ENCODE data around the gene CIAO3. TPM values are rescaled to one million over a fixed set of nuclear protein-coding genes. Genes with fewer than 3 reads are reported as not detected.

Gene CIAO3
- total and polyA plus RNA-seq, 2 donors (not counting 1 experiment from before 2014, with no cell fraction given), result 59.4 to 68.4 TPM

DNA sequence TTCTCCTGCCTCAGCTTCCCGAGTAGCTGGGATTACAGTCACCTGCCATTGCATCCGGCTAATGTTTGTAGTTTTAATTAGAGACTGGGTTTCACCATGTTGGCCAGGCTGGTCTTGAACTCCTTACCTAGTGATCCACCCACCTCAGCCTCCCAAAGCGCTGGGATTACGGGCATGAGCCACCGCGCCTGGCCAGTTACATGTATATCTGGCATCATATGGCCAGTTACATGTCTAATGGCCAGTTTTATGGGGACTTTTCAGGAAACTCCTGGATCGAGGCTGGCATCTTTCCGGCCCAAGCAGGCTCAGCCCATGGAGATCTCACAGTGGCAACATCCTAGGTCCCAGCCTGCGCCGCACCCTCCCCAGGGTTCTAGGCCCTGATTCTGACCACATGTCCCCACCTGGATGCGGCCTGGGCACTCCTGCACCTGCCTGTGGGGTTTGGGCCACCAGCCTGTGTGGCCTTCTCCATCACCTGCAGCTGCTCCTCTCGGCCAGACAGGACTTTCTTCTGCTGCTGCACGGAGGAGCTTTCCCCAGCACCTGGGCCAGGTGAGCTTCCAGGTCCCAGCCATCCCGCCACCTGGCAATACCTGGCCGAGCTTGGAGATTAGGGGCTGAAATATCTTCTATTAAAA is 1.3 kb upstream of the CIAO3 start:
- TF ChIP-seq EZH2 (IDR thresholded peaks at IDR 0.05; ENCODE audit: borderline replicate concordance, insufficient read depth, low read depth, low read length, poor library complexity, severe bottlenecking), result no peak
- TF ChIP-seq, protein P1, sequence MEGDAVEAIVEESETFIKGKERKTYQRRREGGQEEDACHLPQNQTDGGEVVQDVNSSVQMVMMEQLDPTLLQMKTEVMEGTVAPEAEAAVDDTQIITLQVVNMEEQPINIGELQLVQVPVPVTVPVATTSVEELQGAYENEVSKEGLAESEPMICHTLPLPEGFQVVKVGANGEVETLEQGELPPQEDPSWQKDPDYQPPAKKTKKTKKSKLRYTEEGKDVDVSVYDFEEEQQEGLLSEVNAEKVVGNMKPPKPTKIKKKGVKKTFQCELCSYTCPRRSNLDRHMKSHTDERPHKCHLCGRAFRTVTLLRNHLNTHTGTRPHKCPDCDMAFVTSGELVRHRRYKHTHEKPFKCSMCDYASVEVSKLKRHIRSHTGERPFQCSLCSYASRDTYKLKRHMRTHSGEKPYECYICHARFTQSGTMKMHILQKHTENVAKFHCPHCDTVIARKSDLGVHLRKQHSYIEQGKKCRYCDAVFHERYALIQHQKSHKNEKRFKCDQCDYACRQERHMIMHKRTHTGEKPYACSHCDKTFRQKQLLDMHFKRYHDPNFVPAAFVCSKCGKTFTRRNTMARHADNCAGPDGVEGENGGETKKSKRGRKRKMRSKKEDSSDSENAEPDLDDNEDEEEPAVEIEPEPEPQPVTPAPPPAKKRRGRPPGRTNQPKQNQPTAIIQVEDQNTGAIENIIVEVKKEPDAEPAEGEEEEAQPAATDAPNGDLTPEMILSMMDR (IDR thresholded peaks at IDR 0.05), result no peak
- ATAC-seq (ENCODE audit: low read depth) (no peak), DNase-seq (no peak)
- H3K4me1 Mint-ChIP-seq, result peaks cover 18% of the 10 kb centered on the region
- no peak overlapping the region for H3K4me3 ChIP-seq (ENCODE audit: control extremely low read depth in 1 of 5, extremely low read depth in 1 of 5, insufficient read depth in 1 of 5, low read depth in 2 of 5, low read length in 4 of 5)
- H3K27me3 Mint-ChIP-seq, result no peaks in the 10 kb centered on the region
- peaks cover 20 to 34% of the 10 kb centered on the region in 2 donors for H3K4me1 ChIP-seq (ENCODE audit: control insufficient read depth in 2 of 2, insufficient read depth in 2 of 2, low read length in 2 of 2)
- peak overlapping the region; percentile 41 for H3K4me3 Mint-ChIP-seq
- H3K9ac ChIP-seq (ENCODE audit: low read length), result no peak overlapping the region
- H3K27ac Mint-ChIP-seq, result peak overlapping the region; percentile 78
- H3K36me3 ChIP-seq (replicated peaks in 1 of 2; ENCODE audit: control extremely low read depth in 1 of 2, control insufficient read depth in 1 of 2, extremely low read depth in 1 of 2, insufficient read depth in 2 of 2, low read length in 1 of 2), result peaks cover 0 to under 1% of the 10 kb centered on the region in 2 experiments
- H3K27me3 ChIP-seq (replicated peaks in 1 of 4; ENCODE audit: control extremely low read depth in 1 of 4, control insufficient read depth in 3 of 4, insufficient read depth in 4 of 4, low read length in 3 of 4), result no peaks in the 10 kb centered on the region
- peaks cover 16% of the 10 kb centered on the region for H3K79me2 ChIP-seq (ENCODE audit: control insufficient read depth, insufficient read depth, low read length)
- ChIA-PET CTCF (interaction anchor here (0.6 to 5.9 kb wide), 5 partner anchors 12 to 45 kb away, joined by 3 to 31 read pairs (median 9); partner anchors contain the start of genes ANTKMT and METRN), POLR2A (interaction anchor here (1.1 to 2.0 kb wide), 2 partner anchors 9 to 14 kb away, joined by 3 to 11 read pairs; no protein-coding TSS in a partner anchor)
- H3K9me3 ChIP-seq (ENCODE audit: control extremely low read depth in 1 of 3, control insufficient read depth in 2 of 3, insufficient read depth in 1 of 3, low read length in 2 of 3), result no peaks in the 10 kb centered on the region
- 97% methylated on average over 13 of the region's 15 CpGs for WGBS (ENCODE audit: insufficient coverage)
- no peak overlapping the region for H3K4me2 ChIP-seq (replicated peaks; ENCODE audit: low read depth, low read length, poor library complexity, severe bottlenecking)
- H3K27ac ChIP-seq (ENCODE audit: low read length in 2 of 2), result no peak overlapping the region
- peaks cover 9% of the 10 kb centered on the region for H4K20me1 ChIP-seq (ENCODE audit: control insufficient read depth, insufficient read depth, low read length, poor library complexity, severe bottlenecking)
- H3K9me3 Mint-ChIP-seq (ENCODE audit: insufficient read depth), result no peaks in the 10 kb centered on the region
- intact Hi-C loops (cut with micrococcal nuclease), result loop anchor here (1.0 to 2.0 kb wide), 4 partner anchors 14 to 57 kb away; partner anchors contain the start of genes CHTF18, JMJD8 and RPUSD1
- H2AFZ ChIP-seq (ENCODE audit: insufficient read depth, low read depth, low read length, poor library complexity, severe bottlenecking), result no peak overlapping the region

- Histone ChIP-seq H4K20me1 (ENCODE audit: control insufficient read depth, insufficient read depth, low read length, poor library complexity, severe bottlenecking) (peaks cover 9% of the 10 kb centered on the region), H3K4me3 (ENCODE audit: control extremely low read depth in 1 of 5, extremely low read depth in 1 of 5, insufficient read depth in 1 of 5, low read depth in 2 of 5, low read length in 4 of 5) (peak overlapping the region; percentile 18 to 94 (median 81)), H3K9ac (ENCODE audit: low read length) (peak overlapping the region; percentile 97), H3K27ac (ENCODE audit: low read length in 2 of 2) (peak overlapping the region; percentile 86 to 94), H3K9me3 (ENCODE audit: control extremely low read depth in 1 of 3, control insufficient read depth in 2 of 3, insufficient read depth in 1 of 3, low read length in 2 of 3) (no peaks in the 10 kb centered on the region), H3K4me2 (replicated peaks; ENCODE audit: low read depth, low read length, poor library complexity, severe bottlenecking) (peak overlapping the region; percentile 99), H3K27me3 (replicated peaks in 1 of 4; ENCODE audit: control extremely low read depth in 1 of 4, control insufficient read depth in 3 of 4, insufficient read depth in 4 of 4, low read length in 3 of 4) (no peaks in the 10 kb centered on the region), H2AFZ (ENCODE audit: insufficient read depth, low read depth, low read length, poor library complexity, severe bottlenecking) (peak overlapping the region; percentile 90), H3K79me2 (ENCODE audit: control insufficient read depth, insufficient read depth, low read length) (peaks cover 16% of the 10 kb centered on the region), H3K4me1 (ENCODE audit: control insufficient read depth in 2 of 2, insufficient read depth in 2 of 2, low read length in 2 of 2) (peaks cover 20 to 36% of the 10 kb centered on the region in 2 donors), H3K36me3 (replicated peaks in 1 of 2; ENCODE audit: control extremely low read depth in 1 of 2, control insufficient read depth in 1 of 2, extremely low read depth in 1 of 2, insufficient read depth in 2 of 2, low read length in 1 of 2) (peaks cover 0 to 16% of the 10 kb centered on the region in 2 experiments)
- WGBS (ENCODE audit: insufficient coverage), result 0% methylated on average over 22 of the region's 22 CpGs
- ATAC-seq (ENCODE audit: low read depth) (peak; percentile 4), DNase-seq (no peak)
- intact Hi-C loops (cut with micrococcal nuclease), result loop anchor here (2.0 kb wide), 1 partner anchor 56 kb away; the partner anchor contains the start of gene JMJD8
- H3K27ac Mint-ChIP-seq, result peak overlapping the region; percentile 83
- peak overlapping the region; percentile 82 for H3K4me3 Mint-ChIP-seq
- no peaks in the 10 kb centered on the region for H3K9me3 Mint-ChIP-seq (ENCODE audit: insufficient read depth)
- H3K27me3 Mint-ChIP-seq, result no peaks in the 10 kb centered on the region
- peaks cover 18% of the 10 kb centered on the region for H3K4me1 Mint-ChIP-seq
- CTCF ChIA-PET, result interaction anchor here (1.0 to 5.9 kb wide), 11 partner anchors 8 to 62 kb away, joined by 3 to 31 read pairs (median 3); partner anchors contain the start of genes ANTKMT, HAGHL and METRN
- POLR2A ChIA-PET, result interaction anchor here (1.0 to 2.0 kb wide), 3 partner anchors 12 to 48 kb away, joined by 3 to 11 read pairs (median 4); partner anchors contain the start of genes CHTF18 and RPUSD1
- no peak for TF ChIP-seq EZH2 (IDR thresholded peaks at IDR 0.05; ENCODE audit: borderline replicate concordance, insufficient read depth, low read depth, low read length, poor library complexity, severe bottlenecking)
- TF ChIP-seq, protein P1 (IDR thresholded peaks at IDR 0.05), result no peak
Measured at GRCh38 chr16:740459-740763, 386 bp downstream of the CIAO3 start.
